Mesothelial cell of epicardium (in vitro differentiated cells): ENCODE measurements around the gene FOXK1. TPM values are rescaled to one million over a fixed set of nuclear protein-coding genes. Genes with fewer than 3 reads are reported as not detected.
"Not testable (repeated sequence)": the region's sequence is repeated elsewhere in the genome, so short reads cannot be mapped to it uniquely, and the experiment has no call there.

Experiments used
- DNase-seq, 2 experiments: peaks; one replicate each; pipeline ENCODE4 v3.0.0; 2021; ENCODE audit warnings: low spot score in 2 of 2; ENCODE audit not compliant: unreplicated experiment in 2 of 2
- H3K27ac Mint-ChIP-seq: 2 replicates; pipeline ENCODE4 v1.8.0; 2021; ENCODE audit warnings: mixed read lengths
- H3K27me3 Mint-ChIP-seq: 2 replicates; pipeline ENCODE4 v1.8.0; 2021; ENCODE audit warnings: low read depth, mixed read lengths
- H3K36me3 Mint-ChIP-seq: 2 replicates; pipeline ENCODE4 v1.8.0; 2021; ENCODE audit warnings: mixed read lengths
- H3K4me1 Mint-ChIP-seq: 2 replicates; pipeline ENCODE4 v1.8.0; 2021; ENCODE audit warnings: mixed read lengths
- H3K4me3 Mint-ChIP-seq: 2 replicates; pipeline ENCODE4 v1.8.0; 2021; ENCODE audit warnings: mild to moderate bottlenecking, moderate library complexity, mixed read lengths
- H3K9me3 Mint-ChIP-seq: 2 replicates; pipeline ENCODE4 v1.8.0; 2021; ENCODE audit warnings: mixed read lengths
- total RNA-seq: library from RNA; stranded (reverse); gene quantifications from 3 replicates; pipeline ENCODE4 v1.2.1, GENCODE V29; 2021
- TF ChIP-seq, protein P1 (sequence below): fragments of 200-600 bp; sonication (generic); IDR thresholded peaks from one replicate; pipeline ENCODE4 v1.5.0; 2021; ENCODE audit warnings: antibody characterized with exemption; ENCODE audit not compliant: unreplicated experiment

The FOXK1 gene
- total RNA-seq, 1 donor from 2014 or later, result 57.3 TPM

DNA sequence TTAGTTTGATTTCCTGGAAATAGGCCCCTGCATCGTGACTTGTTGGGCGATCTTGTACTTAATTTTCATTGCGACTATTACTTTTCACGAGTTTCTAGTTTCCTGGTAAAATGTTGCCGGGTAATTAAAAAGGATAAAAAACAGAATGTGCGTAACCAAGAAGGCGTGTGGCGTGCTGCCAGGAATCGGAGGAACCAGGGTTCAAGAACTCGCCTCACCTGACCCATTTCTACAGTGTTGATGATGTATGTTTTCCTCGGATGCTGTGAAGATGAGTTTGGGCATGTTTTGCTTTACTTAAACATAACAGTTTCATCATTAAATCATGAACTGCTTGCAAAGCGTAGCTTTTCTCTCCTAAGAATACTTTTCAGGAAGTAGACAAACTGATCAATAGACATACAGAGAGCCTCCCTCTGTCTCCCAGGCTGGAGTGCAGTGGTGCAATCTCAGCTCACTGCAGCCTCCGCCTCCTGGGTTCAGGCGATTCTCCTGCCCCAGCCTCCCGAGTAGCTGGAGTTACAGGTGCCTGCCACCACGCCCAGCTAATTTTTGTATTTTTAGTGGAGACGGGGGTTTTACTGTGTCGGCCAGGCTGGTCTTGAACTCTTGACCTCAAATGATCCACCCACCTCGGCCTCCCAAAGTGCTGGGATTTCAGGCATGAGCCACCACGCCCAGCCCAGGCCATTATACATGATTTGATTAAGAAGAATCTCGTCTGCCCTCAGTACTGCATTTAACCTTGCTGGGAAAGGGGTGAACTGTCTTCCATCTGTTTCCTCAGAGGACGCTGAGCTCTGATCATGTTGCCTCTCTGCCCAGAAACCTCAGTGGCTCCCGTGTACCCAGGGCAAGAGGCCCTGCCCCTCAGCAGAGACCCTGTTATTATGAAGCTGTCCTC lies 9.1 kb downstream of the FOXK1 start:
- peaks cover 51% of the 10 kb centered on the region for H3K4me1 Mint-ChIP-seq
- peak overlapping the region; percentile 61 for H3K27ac Mint-ChIP-seq
- H3K36me3 Mint-ChIP-seq, result peaks cover 1% of the 10 kb centered on the region
- TF ChIP-seq, protein P1, sequence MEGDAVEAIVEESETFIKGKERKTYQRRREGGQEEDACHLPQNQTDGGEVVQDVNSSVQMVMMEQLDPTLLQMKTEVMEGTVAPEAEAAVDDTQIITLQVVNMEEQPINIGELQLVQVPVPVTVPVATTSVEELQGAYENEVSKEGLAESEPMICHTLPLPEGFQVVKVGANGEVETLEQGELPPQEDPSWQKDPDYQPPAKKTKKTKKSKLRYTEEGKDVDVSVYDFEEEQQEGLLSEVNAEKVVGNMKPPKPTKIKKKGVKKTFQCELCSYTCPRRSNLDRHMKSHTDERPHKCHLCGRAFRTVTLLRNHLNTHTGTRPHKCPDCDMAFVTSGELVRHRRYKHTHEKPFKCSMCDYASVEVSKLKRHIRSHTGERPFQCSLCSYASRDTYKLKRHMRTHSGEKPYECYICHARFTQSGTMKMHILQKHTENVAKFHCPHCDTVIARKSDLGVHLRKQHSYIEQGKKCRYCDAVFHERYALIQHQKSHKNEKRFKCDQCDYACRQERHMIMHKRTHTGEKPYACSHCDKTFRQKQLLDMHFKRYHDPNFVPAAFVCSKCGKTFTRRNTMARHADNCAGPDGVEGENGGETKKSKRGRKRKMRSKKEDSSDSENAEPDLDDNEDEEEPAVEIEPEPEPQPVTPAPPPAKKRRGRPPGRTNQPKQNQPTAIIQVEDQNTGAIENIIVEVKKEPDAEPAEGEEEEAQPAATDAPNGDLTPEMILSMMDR, result no peak
- H3K9me3 Mint-ChIP-seq, result no peaks in the 10 kb centered on the region
- H3K27me3 Mint-ChIP-seq, result no peaks in the 10 kb centered on the region
- no peak overlapping the region for H3K4me3 Mint-ChIP-seq
- DNase-seq, result no peak

DNA sequence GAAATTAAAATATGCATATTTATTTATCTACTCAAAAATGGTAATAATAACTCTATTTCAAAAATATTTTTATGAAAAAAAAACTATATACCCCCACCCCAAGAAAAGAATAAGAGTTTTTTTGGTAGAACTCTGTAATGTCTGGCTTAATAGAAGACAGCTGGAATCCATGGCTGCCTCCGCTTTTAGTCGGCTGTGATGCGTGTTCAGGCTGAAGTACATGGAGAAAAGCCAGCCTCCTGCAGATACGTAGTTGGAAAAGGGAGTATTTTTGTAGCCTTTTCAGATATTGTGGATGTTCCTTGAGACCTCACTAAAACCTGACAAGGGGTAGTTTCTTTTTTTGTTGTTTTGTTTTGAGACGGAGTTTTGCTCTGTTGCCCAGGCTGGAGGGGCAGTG lies 10.0 kb downstream of the FOXK1 start:
- peak overlapping the region; percentile 79 for H3K27ac Mint-ChIP-seq
- H3K4me3 Mint-ChIP-seq, result no peak overlapping the region
- peaks cover 1% of the 10 kb centered on the region for H3K36me3 Mint-ChIP-seq
- H3K9me3 Mint-ChIP-seq, result no peaks in the 10 kb centered on the region
- H3K4me1 Mint-ChIP-seq, result peaks cover 51% of the 10 kb centered on the region
- TF ChIP-seq, protein P1, result no peak
- H3K27me3 Mint-ChIP-seq, result no peaks in the 10 kb centered on the region
- DNase-seq, result no peak

DNA sequence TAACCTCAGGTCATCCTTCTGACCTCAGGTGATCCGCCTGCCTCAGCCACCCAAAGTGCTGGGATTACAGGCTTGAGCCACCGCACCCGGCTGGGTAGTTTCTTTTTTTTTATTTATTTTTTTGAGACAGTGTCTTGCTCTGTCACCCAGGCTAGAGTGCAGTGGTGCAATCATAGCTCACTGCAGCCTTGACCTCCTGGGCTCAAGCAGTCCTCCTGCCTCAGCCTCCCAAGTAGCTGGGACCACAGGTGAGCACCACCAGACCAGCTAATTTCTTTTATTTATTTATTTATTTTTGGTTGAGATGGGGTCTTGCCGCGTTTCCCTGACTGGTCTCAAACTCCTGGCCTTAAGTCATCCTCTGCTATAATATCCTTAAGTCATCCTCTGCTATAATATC lies 10.5 kb downstream of the FOXK1 start:
- H3K4me3 Mint-ChIP-seq, H3K36me3 Mint-ChIP-seq, H3K9me3 Mint-ChIP-seq, H3K27me3 Mint-ChIP-seq, DNase-seq: not testable (repeated sequence)
- peaks cover 49% of the 10 kb centered on the region for H3K4me1 Mint-ChIP-seq
- peak overlapping the region; percentile 67 for H3K27ac Mint-ChIP-seq

DNA sequence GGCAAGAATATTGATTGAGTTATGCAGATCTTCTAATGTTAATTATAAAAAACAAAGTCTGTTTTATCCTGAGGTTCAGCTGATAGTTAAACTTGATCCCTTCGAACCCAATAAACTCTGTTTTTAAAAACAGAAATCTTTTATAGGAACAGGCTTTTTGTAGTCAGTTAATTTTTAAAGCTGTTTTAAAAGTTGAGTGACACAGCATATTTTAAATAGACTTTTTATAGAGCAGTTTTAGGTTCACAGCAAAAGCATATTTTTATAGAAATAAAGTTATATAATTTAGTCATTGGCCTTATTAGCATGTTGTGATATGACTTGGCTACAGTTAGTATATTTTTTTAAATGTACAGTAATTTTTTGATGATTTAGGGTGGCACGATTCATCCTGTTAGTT lies 11.1 kb downstream of the FOXK1 start:
- Mint-ChIP-seq H3K27ac (peak overlapping the region; percentile 67), H3K4me1 (peaks cover 46% of the 10 kb centered on the region), H3K27me3 (no peaks in the 10 kb centered on the region), H3K4me3 (no peak overlapping the region), H3K36me3 (no peaks in the 10 kb centered on the region), H3K9me3 (no peaks in the 10 kb centered on the region)
- TF ChIP-seq, protein P1, result no peak
- DNase-seq, result no peak

DNA sequence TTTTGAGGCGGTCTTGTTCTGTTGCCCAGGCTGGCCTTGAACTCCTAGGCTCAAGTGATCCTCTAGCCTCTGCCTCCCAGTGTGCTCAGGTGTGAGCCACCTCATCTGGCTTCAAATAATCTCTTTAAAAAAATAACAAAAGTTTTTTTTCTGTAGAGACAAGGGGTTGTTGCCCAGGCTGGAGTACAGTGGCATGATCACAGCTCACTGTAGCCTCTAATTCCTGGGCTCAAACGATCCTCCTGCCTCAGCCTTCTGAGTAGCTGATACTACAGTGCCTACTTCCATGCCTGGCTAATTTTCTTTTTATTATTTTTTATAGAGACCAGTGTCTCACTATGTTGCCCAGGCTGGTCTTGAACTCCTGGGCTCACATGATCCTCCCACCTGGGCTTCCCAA lies 11.7 kb downstream of the FOXK1 start:
- Mint-ChIP-seq H3K36me3 (no peaks in the 10 kb centered on the region), H3K4me1 (peaks cover 42% of the 10 kb centered on the region), H3K27ac (peak overlapping the region; percentile 64), H3K27me3 (no peaks in the 10 kb centered on the region), H3K9me3 (no peaks in the 10 kb centered on the region), H3K4me3 (no peak overlapping the region)
- no peak for DNase-seq
- TF ChIP-seq, protein P1, result no peak

DNA sequence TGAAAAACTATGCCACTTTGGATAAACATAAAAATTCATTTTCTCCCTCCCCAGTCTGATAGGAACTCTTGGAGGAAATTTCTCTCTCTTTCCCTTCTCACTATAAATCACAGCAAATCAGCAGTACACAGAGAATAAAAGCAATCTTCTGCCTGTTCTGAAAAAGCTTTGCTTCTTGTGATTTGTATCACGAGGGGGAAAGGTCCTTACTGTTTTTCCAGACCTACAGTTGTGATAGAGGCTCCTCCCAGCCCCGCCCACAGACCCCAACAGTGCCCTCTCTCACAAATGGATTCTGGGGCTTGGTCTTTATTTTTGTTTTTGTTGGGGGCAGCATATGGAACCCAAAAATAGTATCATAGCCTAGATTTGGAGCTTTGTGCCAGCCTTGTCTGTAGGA lies 12.2 kb downstream of the FOXK1 start:
- H3K4me3 Mint-ChIP-seq, result no peak overlapping the region
- H3K4me1 Mint-ChIP-seq, result peaks cover 41% of the 10 kb centered on the region
- no peak for DNase-seq
- no peaks in the 10 kb centered on the region for H3K9me3 Mint-ChIP-seq
- no peaks in the 10 kb centered on the region for H3K27me3 Mint-ChIP-seq
- H3K36me3 Mint-ChIP-seq, result no peaks in the 10 kb centered on the region
- H3K27ac Mint-ChIP-seq, result peak overlapping the region; percentile 84
- TF ChIP-seq, protein P1, result no peak
